Measurements from ENCODE around the gene SLC23A3. TPM values are rescaled to one million over a fixed set of nuclear protein-coding genes. Genes with fewer than 3 reads are reported as not detected.

Gene SLC23A3
- total RNA-seq, 2 experiments from 2014 or later: 2.0 to 2.2 TPM

- Mint-ChIP-seq H3K4me1 (ENCODE audit: low read depth) (peaks cover 3% of the 10 kb centered on the region), H3K27ac (no peak overlapping the region), H3K36me3 (ENCODE audit: low read depth) (no peaks in the 10 kb centered on the region), H3K9me3 (ENCODE audit: insufficient read depth) (no peaks in the 10 kb centered on the region), H3K4me3 (no peak overlapping the region), H3K27me3 (ENCODE audit: low read depth) (no peaks in the 10 kb centered on the region)
- ATAC-seq (no peak), DNase-seq (no peak)
- ChIA-PET POLR2A (no interaction called here), CTCF (interaction anchor here (0.8 to 4.8 kb wide), 3 partner anchors 9 to 102 kb away, joined by 3 to 23 read pairs (median 5); no protein-coding TSS in a partner anchor)
Measured at GRCh38 chr2:219131327-219131726, 38.5 kb downstream of the SLC23A3 start.

- ATAC-seq (no peak), DNase-seq (no peak)
- Mint-ChIP-seq H3K36me3 (ENCODE audit: low read depth) (peaks cover 2% of the 10 kb centered on the region), H3K4me3 (no peak overlapping the region), H3K27ac (no peak overlapping the region), H3K9me3 (ENCODE audit: insufficient read depth) (no peaks in the 10 kb centered on the region), H3K27me3 (ENCODE audit: low read depth) (no peaks in the 10 kb centered on the region), H3K4me1 (ENCODE audit: low read depth) (peaks cover 13% of the 10 kb centered on the region)
- ChIA-PET POLR2A (no interaction called here), CTCF (interaction anchor here (2.9 kb wide), 1 partner anchor 10 kb away, joined by 13 read pairs; no protein-coding TSS in a partner anchor)
Measured at GRCh38 chr2:219129589-219129988, 40.2 kb downstream of the SLC23A3 start.

GRCh38 chr2:219128396-219128795 is 41.4 kb downstream of the SLC23A3 start:
- Mint-ChIP-seq H3K27ac (no peak overlapping the region), H3K9me3 (ENCODE audit: insufficient read depth) (no peaks in the 10 kb centered on the region), H3K27me3 (ENCODE audit: low read depth) (no peaks in the 10 kb centered on the region), H3K36me3 (ENCODE audit: low read depth) (peaks cover 2% of the 10 kb centered on the region), H3K4me1 (ENCODE audit: low read depth) (peaks cover 19% of the 10 kb centered on the region), H3K4me3 (no peak overlapping the region)
- DNase-seq: no peak
- POLR2A ChIA-PET: interaction anchor here (0.6 kb wide), 1 partner anchor 40 kb away, joined by 3 read pairs; no protein-coding TSS in a partner anchor
- CTCF ChIA-PET: interaction anchor here (0.6 to 2.9 kb wide), 3 partner anchors 9 to 647 kb away, joined by 4 to 13 read pairs (median 11); no protein-coding TSS in a partner anchor
- no peak for ATAC-seq

DNA sequence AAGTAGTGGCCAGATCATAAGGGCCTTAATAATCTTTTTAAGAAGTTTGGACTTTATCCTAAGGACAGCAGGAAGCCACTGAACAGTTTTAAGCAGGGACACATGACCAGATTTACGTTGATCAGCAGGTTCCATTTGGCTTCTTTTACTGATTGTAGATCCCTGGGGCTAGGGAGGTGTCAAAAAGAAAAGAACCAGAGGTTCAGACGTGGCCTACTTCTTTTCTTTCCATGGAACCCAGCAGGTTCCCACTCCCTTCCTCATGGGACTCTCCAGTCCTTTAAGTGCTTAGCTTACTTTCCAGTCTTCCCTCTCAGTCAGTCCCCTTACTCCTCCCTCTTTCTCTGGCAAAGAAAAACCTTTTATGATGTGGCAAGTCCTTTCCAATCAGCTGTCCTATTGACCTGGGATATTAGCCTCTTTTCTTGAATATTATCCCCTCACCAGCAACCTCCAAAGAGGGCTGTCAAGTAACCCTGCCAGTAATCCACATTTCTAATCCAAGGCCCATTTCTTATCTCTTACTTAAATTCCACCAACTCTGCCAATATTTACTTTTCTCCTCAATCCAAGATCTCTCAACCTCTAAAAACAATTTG is 42.7 kb downstream of the SLC23A3 start:
- no peaks in the 10 kb centered on the region for H3K9me3 Mint-ChIP-seq (ENCODE audit: insufficient read depth)
- no peak for ATAC-seq
- H3K4me1 Mint-ChIP-seq (ENCODE audit: low read depth): peaks cover 19% of the 10 kb centered on the region
- H3K4me3 Mint-ChIP-seq: no peak overlapping the region
- ChIA-PET POLR2A (no interaction called here), CTCF (interaction anchor here (1.1 to 2.9 kb wide), 6 partner anchors 8 to 168 kb away, joined by 3 to 13 read pairs (median 3); no protein-coding TSS in a partner anchor)
- no peak for DNase-seq
- H3K27me3 Mint-ChIP-seq (ENCODE audit: low read depth): no peaks in the 10 kb centered on the region
- H3K36me3 Mint-ChIP-seq (ENCODE audit: low read depth): peaks cover 2% of the 10 kb centered on the region
- H3K27ac Mint-ChIP-seq: no peak overlapping the region

- CTCF ChIA-PET: interaction anchor here (1.1 to 1.6 kb wide), 4 partner anchors 12 to 97 kb away, joined by 3 to 5 read pairs (median 3); no protein-coding TSS in a partner anchor
- POLR2A ChIA-PET: no interaction called here
Measured at GRCh38 chr2:219126555-219126954, 43.3 kb downstream of the SLC23A3 start.

DNA sequence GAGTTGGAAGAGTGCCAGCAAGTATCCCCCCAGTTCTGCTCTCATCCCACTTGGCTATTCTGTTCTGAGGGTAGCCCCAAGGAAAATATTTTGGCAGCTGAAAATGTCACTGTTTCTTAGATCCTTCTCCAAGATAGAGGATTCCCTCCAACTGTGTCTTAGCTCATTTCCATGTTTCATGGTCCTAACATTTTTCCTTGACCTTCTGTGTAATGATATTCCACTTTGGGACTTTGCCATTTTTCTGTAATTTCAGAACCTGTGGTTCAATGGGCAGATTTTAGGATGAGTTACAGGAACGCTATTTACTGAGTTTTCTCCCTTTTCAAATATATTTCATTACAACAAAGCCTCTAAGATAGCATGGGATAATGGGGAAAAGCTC is 44.0 kb downstream of the SLC23A3 start:
- peaks cover 2% of the 10 kb centered on the region for H3K36me3 Mint-ChIP-seq (ENCODE audit: low read depth)
- H3K27me3 Mint-ChIP-seq (ENCODE audit: low read depth): no peaks in the 10 kb centered on the region
- H3K9me3 Mint-ChIP-seq (ENCODE audit: insufficient read depth): no peaks in the 10 kb centered on the region
- peaks cover 19% of the 10 kb centered on the region for H3K4me1 Mint-ChIP-seq (ENCODE audit: low read depth)
- no peak for DNase-seq
- ATAC-seq: no peak
- H3K4me3 Mint-ChIP-seq: no peak overlapping the region
- no peak overlapping the region for H3K27ac Mint-ChIP-seq
- POLR2A ChIA-PET: no interaction called here
- CTCF ChIA-PET: interaction anchor here (0.8 to 7.2 kb wide), 6 partner anchors 13 to 146 kb away, joined by 3 to 76 read pairs (median 4); no protein-coding TSS in a partner anchor

More at GRCh38 chr2:219126555-219126954, 43.3 kb downstream of the SLC23A3 start:
- no peaks in the 10 kb centered on the region for H3K27me3 Mint-ChIP-seq (ENCODE audit: low read depth)
- no peak overlapping the region for H3K4me3 Mint-ChIP-seq
- peaks cover 19% of the 10 kb centered on the region for H3K4me1 Mint-ChIP-seq (ENCODE audit: low read depth)
- no peaks in the 10 kb centered on the region for H3K9me3 Mint-ChIP-seq (ENCODE audit: insufficient read depth)
- H3K36me3 Mint-ChIP-seq (ENCODE audit: low read depth): peaks cover 2% of the 10 kb centered on the region
- DNase-seq (no peak), ATAC-seq (no peak)
- no peak overlapping the region for H3K27ac Mint-ChIP-seq

- H3K4me3 Mint-ChIP-seq: no peak overlapping the region
Measured at GRCh38 chr2:219125225-219125885, 44.5 kb downstream of the SLC23A3 start.

GRCh38 chr2:219124381-219125110 is 45.3 kb downstream of the SLC23A3 start:
- H3K4me3 Mint-ChIP-seq: no peak overlapping the region
- peaks cover 19% of the 10 kb centered on the region for H3K4me1 Mint-ChIP-seq (ENCODE audit: low read depth)
- ChIA-PET CTCF (interaction anchor here (1.1 to 7.2 kb wide), 5 partner anchors 20 to 95 kb away, joined by 3 to 76 read pairs (median 14); partner anchors contain the start of gene IHH), POLR2A (no interaction called here)
- H3K27ac Mint-ChIP-seq: peak overlapping the region; percentile 21
- DNase-seq: peak; percentile 29
- no peaks in the 10 kb centered on the region for H3K9me3 Mint-ChIP-seq (ENCODE audit: insufficient read depth)
- ATAC-seq: peak; percentile 53
- H3K36me3 Mint-ChIP-seq (ENCODE audit: low read depth): peaks cover 2% of the 10 kb centered on the region
- no peaks in the 10 kb centered on the region for H3K27me3 Mint-ChIP-seq (ENCODE audit: low read depth)

More at GRCh38 chr2:219125225-219125885, 44.5 kb downstream of the SLC23A3 start:
- H3K27me3 Mint-ChIP-seq (ENCODE audit: low read depth): no peaks in the 10 kb centered on the region
- DNase-seq: no peak
- peaks cover 19% of the 10 kb centered on the region for H3K4me1 Mint-ChIP-seq (ENCODE audit: low read depth)
- no peak for ATAC-seq
- peaks cover 2% of the 10 kb centered on the region for H3K36me3 Mint-ChIP-seq (ENCODE audit: low read depth)
- no peaks in the 10 kb centered on the region for H3K9me3 Mint-ChIP-seq (ENCODE audit: insufficient read depth)
- POLR2A ChIA-PET: no interaction called here
- CTCF ChIA-PET: interaction anchor here (0.8 to 7.2 kb wide), 6 partner anchors 21 to 145 kb away, joined by 3 to 76 read pairs (median 4); no protein-coding TSS in a partner anchor
- no peak overlapping the region for H3K27ac Mint-ChIP-seq

GRCh38 chr2:219123356-219124135 is 46.3 kb downstream of the SLC23A3 start:
- ATAC-seq (no peak), DNase-seq (no peak)
- peaks cover 16% of the 10 kb centered on the region for H3K4me1 Mint-ChIP-seq (ENCODE audit: low read depth)
- POLR2A ChIA-PET: interaction anchor here (0.5 kb wide), 1 partner anchor 37 kb away, joined by 3 read pairs; no protein-coding TSS in a partner anchor
- no peak overlapping the region for H3K4me3 Mint-ChIP-seq
- CTCF ChIA-PET: interaction anchor here (1.3 to 7.2 kb wide), 6 partner anchors 10 to 94 kb away, joined by 3 to 76 read pairs (median 11); partner anchors contain the start of gene IHH
- no peak overlapping the region for H3K27ac Mint-ChIP-seq
- H3K9me3 Mint-ChIP-seq (ENCODE audit: insufficient read depth): no peaks in the 10 kb centered on the region
- no peaks in the 10 kb centered on the region for H3K27me3 Mint-ChIP-seq (ENCODE audit: low read depth)
- peaks cover 2% of the 10 kb centered on the region for H3K36me3 Mint-ChIP-seq (ENCODE audit: low read depth)

GRCh38 chr2:219122202-219122980 is 47.4 kb downstream of the SLC23A3 start:
- Mint-ChIP-seq H3K27ac (no peak overlapping the region), H3K27me3 (ENCODE audit: low read depth) (no peaks in the 10 kb centered on the region), H3K4me3 (no peak overlapping the region), H3K36me3 (ENCODE audit: low read depth) (peaks cover 2% of the 10 kb centered on the region), H3K9me3 (ENCODE audit: insufficient read depth) (no peaks in the 10 kb centered on the region), H3K4me1 (ENCODE audit: low read depth) (peaks cover 16% of the 10 kb centered on the region)
- ChIA-PET POLR2A (no interaction called here), CTCF (interaction anchor here (0.8 to 7.2 kb wide), 11 partner anchors 9 to 142 kb away, joined by 3 to 76 read pairs (median 8); partner anchors contain the start of gene IHH)
- no peak for ATAC-seq
- DNase-seq: no peak

Data from activated CD8-positive, alpha-beta T cell treated with anti-CD3 and anti-CD28 coated beads, Interleukin-2, amount 10 ng/mL, durations not matched to agents 7 days and 5 days (primary cell).